GM12872 (cell line): ENCODE data around the gene NFS1.

Source experiments
- CTCF ChIP-seq: IDR thresholded peaks from 3 replicates; pipeline ENCODE4 v1.5.1; 2011; ENCODE audit warnings: low read depth, mild to moderate bottlenecking, low read length, moderate library complexity; ENCODE audit not compliant: insufficient read depth

NFS1 gene

GRCh38 chr20:35731469-35731788, 32.3 kb upstream of the NFS1 start:
- no peak for TF ChIP-seq CTCF

GRCh38 chr20:35730583-35731468, 31.7 kb upstream of the NFS1 start:
- TF ChIP-seq CTCF = no peak

GRCh38 chr20:35729836-35730582, 30.9 kb upstream of the NFS1 start:
- TF ChIP-seq CTCF = no peak

GRCh38 chr20:35729283-35729807, 30.2 kb upstream of the NFS1 start:
- no peak for TF ChIP-seq CTCF

GRCh38 chr20:35726842-35727711, 27.9 kb upstream of the NFS1 start:
- TF ChIP-seq CTCF = no peak

GRCh38 chr20:35724321-35725230, 25.4 kb upstream of the NFS1 start:
- no peak for TF ChIP-seq CTCF
